Cardiac fibroblast (primary cell): ENCODE data around the gene TRMT61A.

Experiments
- DNase-seq, 2 donors: peaks; one replicate each; pipeline versions ENCODE4 v3.0.0 to v3.0.0-alpha.2; 2010; ENCODE audit warnings: low read depth in 2 of 2
- H3K4me3 ChIP-seq, 2 donors: replicated peaks in 1 of 2; 1 replicate in 1 of 2; 2 replicates in 1 of 2; pipeline ENCODE4 v1.5.1; 2011; ENCODE audit warnings: low read depth in 2 of 2, low read length in 2 of 2, mild to moderate bottlenecking in 2 of 2, moderate library complexity in 1 of 2
- TF ChIP-seq, protein P1 (sequence below): IDR thresholded peaks from one replicate; pipeline ENCODE4 v1.5.1; 2011; ENCODE audit warnings: low read depth, mild to moderate bottlenecking, low read length, inconsistent platforms

Gene TRMT61A

DNA sequence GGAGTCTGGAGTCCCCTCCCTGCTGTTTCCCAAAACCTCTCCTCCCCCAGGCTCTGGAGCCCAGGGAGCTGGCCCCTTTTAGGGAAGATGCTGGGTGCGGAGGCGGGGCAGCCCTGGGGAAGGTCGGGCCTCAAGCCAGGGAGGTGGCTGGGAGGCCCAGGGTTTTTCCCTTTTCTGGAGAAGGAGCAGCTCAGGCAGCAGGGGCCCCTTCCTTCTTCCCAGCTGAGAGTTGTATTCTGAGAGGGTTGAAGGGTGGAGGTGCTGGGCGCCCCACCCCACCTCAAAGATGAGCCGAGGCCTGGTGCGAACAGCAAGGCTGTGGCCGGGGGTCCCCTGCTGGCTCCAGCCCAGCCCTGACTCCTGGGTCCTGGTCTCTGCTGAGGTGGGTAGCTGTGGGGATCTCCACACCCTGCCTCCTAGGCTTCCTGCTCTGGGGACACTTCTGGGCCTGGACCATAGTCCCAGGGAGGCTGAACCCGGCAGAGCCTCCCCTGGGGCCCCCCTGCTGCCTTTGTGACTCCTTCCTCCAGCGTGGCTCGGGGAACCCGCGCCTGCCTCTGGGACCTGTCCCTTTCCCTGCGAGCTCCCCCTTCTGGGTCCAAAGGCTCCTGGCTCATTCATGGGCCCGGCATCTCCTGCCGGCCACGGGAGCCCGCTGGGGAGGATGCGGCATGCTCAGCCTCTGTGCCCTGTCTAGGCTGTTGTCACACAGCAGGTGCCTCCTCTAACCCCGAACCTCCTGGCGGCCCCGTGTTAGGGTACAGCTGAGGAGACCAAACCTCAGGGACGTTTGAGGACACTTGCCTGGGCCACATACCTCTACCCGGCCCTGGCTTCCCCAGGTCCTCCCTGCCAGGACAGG, 4.4 kb downstream of the TRMT61A start:
- no peak overlapping the region for H3K4me3 ChIP-seq
- DNase-seq, result no peak
- TF ChIP-seq, protein P1, sequence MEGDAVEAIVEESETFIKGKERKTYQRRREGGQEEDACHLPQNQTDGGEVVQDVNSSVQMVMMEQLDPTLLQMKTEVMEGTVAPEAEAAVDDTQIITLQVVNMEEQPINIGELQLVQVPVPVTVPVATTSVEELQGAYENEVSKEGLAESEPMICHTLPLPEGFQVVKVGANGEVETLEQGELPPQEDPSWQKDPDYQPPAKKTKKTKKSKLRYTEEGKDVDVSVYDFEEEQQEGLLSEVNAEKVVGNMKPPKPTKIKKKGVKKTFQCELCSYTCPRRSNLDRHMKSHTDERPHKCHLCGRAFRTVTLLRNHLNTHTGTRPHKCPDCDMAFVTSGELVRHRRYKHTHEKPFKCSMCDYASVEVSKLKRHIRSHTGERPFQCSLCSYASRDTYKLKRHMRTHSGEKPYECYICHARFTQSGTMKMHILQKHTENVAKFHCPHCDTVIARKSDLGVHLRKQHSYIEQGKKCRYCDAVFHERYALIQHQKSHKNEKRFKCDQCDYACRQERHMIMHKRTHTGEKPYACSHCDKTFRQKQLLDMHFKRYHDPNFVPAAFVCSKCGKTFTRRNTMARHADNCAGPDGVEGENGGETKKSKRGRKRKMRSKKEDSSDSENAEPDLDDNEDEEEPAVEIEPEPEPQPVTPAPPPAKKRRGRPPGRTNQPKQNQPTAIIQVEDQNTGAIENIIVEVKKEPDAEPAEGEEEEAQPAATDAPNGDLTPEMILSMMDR, result no peak

DNA sequence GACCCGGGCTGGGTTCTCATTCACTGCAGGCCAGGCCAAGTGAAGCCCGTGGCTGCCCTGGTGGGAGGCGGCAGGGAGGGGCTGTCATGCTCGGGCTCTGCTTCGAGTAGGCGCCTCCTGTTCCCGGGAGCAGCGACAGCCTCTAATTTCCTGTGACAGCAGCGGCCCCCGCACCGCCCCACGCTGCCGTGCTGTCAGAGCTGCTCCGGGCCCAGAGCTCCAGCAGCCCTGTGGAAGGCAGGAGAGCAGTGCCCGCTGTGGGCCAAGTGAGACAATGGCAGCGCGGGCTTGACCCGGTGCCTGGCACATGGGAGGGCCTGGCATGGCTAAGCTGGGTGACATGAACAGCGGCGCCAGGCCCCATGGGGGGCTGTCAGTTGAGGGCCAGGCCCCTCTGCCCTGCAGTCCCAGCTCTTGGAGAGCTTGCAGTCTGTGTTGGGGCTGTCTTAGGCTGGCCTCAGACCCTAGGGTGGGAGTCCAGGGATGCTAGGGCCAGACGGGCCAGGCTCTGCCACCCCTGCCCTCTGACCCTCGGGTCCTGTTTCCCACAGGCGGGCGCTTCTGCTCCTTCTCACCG, 5.1 kb downstream of the TRMT61A start:
- no peak overlapping the region for H3K4me3 ChIP-seq

DNA sequence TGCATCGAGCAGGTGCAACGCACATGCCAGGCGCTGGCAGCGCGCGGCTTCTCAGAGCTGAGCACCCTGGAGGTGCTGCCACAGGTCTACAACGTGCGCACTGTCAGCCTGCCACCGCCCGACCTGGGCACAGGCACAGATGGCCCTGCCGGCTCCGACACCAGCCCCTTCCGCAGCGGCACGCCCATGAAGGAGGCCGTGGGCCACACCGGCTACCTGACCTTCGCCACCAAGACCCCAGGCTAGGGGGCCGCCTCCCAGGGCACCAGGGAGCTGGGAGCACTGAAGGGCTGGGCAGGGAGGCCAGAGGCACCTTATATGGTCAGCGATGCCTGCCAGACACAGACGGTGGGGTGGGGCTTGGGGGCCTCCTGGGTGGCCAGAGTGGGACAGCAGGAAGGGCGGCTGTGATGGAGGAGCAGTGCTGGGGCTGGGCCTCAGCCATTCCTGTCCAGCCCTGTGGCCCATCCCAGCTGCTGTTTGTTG, 5.6 kb downstream of the TRMT61A start:
- DNase-seq, result no peak
- no peak overlapping the region for H3K4me3 ChIP-seq
- TF ChIP-seq, protein P1, result no peak

More for the DNA sequence above, 5.1 kb downstream of the TRMT61A start:
- no peak for DNase-seq
- TF ChIP-seq, protein P1, result no peak

DNA sequence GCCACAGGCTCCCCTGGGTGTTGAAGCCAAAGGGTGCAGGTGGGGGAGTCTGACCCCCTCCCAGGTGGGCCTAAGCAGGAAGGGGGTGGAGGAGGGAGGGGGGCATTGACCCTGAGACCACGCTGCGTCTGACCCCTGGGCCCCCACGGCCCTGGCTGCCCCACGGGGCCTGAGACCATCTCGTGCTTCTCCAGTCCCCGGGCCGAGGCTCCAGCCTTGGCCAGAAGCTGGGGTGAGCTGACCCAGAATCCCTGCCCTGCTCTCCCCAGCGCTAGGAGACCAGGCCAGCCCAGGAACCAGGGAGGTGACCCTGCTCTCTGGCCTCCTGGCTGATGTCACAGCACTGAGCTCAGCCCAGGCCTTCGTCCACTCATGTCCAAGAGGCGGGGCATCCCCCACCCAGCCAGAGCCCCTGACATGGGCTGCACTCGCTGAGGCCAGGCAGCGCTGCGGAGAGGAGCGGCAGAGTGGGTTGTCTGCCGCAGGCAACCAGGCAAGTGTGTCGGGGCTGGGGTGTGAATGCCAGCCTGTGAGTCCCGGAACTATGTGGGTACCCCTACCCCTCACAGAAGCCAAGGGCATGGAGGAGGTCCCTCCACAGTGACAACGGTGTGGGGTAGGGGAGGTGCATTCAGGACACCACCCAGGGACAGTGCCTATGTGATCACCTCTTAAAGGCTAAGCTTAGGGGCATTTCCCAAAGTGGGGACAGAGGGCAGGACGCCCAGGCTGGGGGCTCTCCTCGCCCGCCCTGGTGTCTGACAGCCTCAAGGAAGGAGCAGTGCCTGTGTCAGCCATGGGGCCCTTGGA, 6.3 kb downstream of the TRMT61A start:
- TF ChIP-seq, protein P1, result no peak
- DNase-seq, result no peak
- H3K4me3 ChIP-seq, result no peak overlapping the region

DNA sequence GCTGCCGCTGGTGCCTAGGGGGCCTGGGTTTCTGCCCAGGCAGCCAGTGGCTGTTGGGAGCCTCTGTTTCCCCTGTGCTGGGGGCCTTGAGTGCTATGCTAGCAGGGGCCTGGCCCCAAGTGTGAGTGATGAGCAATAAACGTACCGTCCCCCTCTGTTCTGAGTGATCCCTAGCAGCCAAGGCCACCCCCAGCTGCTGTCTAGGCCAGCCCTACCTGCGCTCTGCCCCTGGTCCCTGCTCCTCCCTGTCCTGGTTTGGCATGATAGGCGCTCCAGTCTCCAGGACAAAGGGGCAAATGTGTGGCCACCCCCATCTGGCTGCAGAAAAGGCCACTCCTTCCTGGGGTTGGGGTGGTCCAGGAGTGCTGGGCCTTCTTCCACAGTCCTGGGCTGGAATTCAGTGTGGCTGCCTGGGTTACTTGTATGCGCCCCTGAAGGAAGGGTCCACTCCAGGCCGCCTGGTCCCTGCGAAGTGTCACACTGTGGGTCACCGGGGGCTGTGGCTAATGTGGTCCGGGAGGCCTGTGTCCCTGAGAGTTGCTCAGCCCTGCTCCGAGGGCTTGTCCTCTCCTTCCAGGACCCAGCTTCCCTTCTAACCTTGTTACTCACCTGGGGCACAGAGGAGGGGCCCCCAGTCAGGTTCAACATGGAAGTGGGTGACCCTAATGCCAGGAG, 7.0 kb downstream of the TRMT61A start:
- no peak for DNase-seq
- H3K4me3 ChIP-seq, result no peak overlapping the region
- TF ChIP-seq, protein P1, result no peak

DNA sequence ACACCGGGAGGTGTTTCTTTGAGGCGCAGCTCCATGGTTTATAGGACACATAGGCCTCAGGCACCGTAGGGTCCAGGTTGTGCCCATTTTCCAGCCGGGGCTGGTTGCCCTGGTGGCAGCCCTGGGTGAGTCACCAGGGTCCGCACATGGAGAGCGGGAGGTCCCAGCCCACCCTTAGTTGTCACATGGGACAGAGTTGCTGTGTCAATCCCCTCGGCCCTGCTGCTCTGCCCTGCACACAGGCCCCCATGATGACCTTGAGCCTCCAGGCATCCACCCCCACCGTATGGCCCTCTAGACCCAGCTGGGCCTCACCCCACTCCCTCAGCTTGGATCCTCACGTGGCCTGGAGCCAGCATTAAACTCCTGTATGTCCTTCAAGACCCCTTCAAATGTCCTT, 7.7 kb downstream of the TRMT61A start:
- no peak for DNase-seq
- TF ChIP-seq, protein P1, result no peak
- H3K4me3 ChIP-seq, result no peak overlapping the region
